ENCODE measurements around the gene SYK.
"Not testable (repeated sequence)": the region's sequence is repeated elsewhere in the genome, so short reads cannot be mapped to it uniquely, and the experiment has no call there.

The SYK gene

GRCh38 chr9:90799271-90799852, 2.3 kb upstream of the SYK start:
- DNase-seq: no peak

GRCh38 chr9:90801973-90802322, 329 bp downstream of the SYK start:
- DNase-seq: no peak

- DNase-seq: no peak
These were observed 867 bp downstream of the SYK start for GRCh38 chr9:90802386-90802985.

GRCh38 chr9:90803860-90804593, 2.4 kb downstream of the SYK start:
- no peak for DNase-seq

- no peak for DNase-seq
These were observed 3.7 kb downstream of the SYK start for GRCh38 chr9:90805006-90805996.

GRCh38 chr9:90807006-90807405, 5.4 kb downstream of the SYK start:
- no peak for DNase-seq

- DNase-seq: no peak
These were observed 6.8 kb downstream of the SYK start for GRCh38 chr9:90808398-90808797.

GRCh38 chr9:90808890-90809685, 7.5 kb downstream of the SYK start:
- DNase-seq: no peak

GRCh38 chr9:90810691-90811090, 9.1 kb downstream of the SYK start:
- DNase-seq: no peak

- DNase-seq: no peak
These were observed 11.4 kb downstream of the SYK start for GRCh38 chr9:90813046-90813445.

- no peak for DNase-seq
These were observed 11.9 kb downstream of the SYK start for GRCh38 chr9:90813523-90813922.

- no peak for DNase-seq
These were observed 12.7 kb downstream of the SYK start for GRCh38 chr9:90814355-90814754.

- DNase-seq: no peak
These were observed 13.7 kb downstream of the SYK start for GRCh38 chr9:90815183-90815943.

- no peak for DNase-seq
These were observed 14.3 kb downstream of the SYK start for GRCh38 chr9:90815944-90816357.

GRCh38 chr9:90816690-90817089, 15.1 kb downstream of the SYK start:
- DNase-seq: no peak

- no peak for DNase-seq
These were observed 16.7 kb downstream of the SYK start for GRCh38 chr9:90818279-90818678.

GRCh38 chr9:90820406-90820805, 18.8 kb downstream of the SYK start:
- DNase-seq: not testable (repeated sequence)

GRCh38 chr9:90821236-90821635, 19.6 kb downstream of the SYK start:
- DNase-seq: not testable (repeated sequence)

- DNase-seq: no peak
These were observed 20.1 kb downstream of the SYK start for GRCh38 chr9:90821697-90822096.

GRCh38 chr9:90822866-90823265, 21.2 kb downstream of the SYK start:
- no peak for DNase-seq

GRCh38 chr9:90825586-90825985, 24.0 kb downstream of the SYK start:
- DNase-seq: no peak
